ENCODE results near the gene NRG3. TPM values are rescaled to one million over a fixed set of nuclear protein-coding genes. Genes with fewer than 3 reads are reported as not detected.

Gene NRG3
- total RNA-seq, 2 experiments from 2014 or later: not detected

DNA sequence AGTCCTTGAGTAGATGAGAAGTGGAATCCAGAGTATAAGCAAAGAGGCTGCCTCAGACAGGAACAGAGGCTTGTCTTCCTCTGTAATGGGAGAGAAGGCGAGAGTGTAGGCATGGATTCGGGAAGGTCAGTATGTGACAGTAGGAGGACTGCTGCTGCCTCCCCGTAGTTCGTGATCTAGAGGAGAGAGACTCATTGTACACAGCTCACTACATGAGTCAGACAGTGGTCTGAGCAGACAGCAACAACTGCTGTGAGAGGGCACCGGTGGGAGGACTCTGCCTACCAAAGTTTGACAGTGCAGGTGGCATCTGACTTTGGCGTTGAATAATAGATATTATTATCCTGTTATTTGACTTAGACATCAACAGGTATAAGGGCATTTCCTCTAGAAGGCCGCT is 319.4 kb downstream of the NRG3 start:
- H3K4me1 ChIP-seq (ENCODE audit: insufficient read depth, low read length, poor library complexity, severe bottlenecking): no peaks in the 10 kb centered on the region
- intact Hi-C loops (cut with micrococcal nuclease; ENCODE audit: unreplicated experiment): no loop called here
- H3K9me2 ChIP-seq (ENCODE audit: insufficient read depth, low read length): no peaks in the 10 kb centered on the region
- no peak overlapping the region for H3K4me2 ChIP-seq (ENCODE audit: low read length)
- no peak for DNase-seq (ENCODE audit: low spot score)
- no peak overlapping the region for H3K4me3 ChIP-seq (ENCODE audit: low read depth, low read length, poor library complexity, severe bottlenecking)
- H3K36me3 ChIP-seq (ENCODE audit: insufficient read depth, low read length): no peaks in the 10 kb centered on the region
- H2AFZ ChIP-seq (ENCODE audit: low read length): no peak overlapping the region
- no TSS peak for BruUV-seq (replicated peaks)
- no peaks in the 10 kb centered on the region for H3K9me3 ChIP-seq (ENCODE audit: low read length)
- CTCF ChIA-PET (ENCODE audit: unreplicated experiment): no interaction called here
- no peaks in the 10 kb centered on the region for H4K20me1 ChIP-seq (ENCODE audit: insufficient read depth, low read length)
- POLR2A ChIA-PET: interaction anchor here (0.7 kb wide), 1 partner anchor 9 kb away, joined by 3 read pairs; no protein-coding TSS in a partner anchor
- no peak for TF ChIP-seq EZH2phosphoT487 (IDR thresholded peaks at IDR 0.05; ENCODE audit: borderline replicate concordance, low read depth, low read length)
- no peak for TF ChIP-seq CTCF (conservative IDR thresholded peaks at IDR 0.05; ENCODE audit: low read length)
- H3K79me2 ChIP-seq (ENCODE audit: insufficient read depth, low read depth, low read length): no peaks in the 10 kb centered on the region
- H3K27ac ChIP-seq (ENCODE audit: low read depth, low read length, poor library complexity, severe bottlenecking): no peak overlapping the region

DNA sequence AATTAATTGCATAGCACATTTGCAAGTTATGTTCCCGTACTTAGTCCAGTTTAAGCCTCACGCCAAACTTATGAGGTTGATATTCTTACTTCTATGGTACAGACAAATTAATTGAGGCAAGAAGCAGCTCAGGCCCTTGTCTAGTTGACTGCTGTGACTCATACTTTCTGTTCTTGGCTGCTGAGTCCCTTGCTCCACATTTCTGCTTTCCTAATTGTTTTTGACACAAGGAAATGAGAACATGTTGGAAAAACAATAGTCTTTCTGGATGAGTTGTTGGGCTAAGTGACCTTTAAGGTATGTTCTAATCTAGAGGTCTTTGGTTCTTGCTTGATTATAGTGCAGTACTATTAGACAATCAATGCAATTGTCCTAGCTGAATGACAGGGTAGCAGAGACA is 331.8 kb downstream of the NRG3 start:
- POLR2A ChIA-PET: no interaction called here
- DNase-seq (ENCODE audit: low spot score): no peak
- no peaks in the 10 kb centered on the region for H4K20me1 ChIP-seq (ENCODE audit: insufficient read depth, low read length)
- H3K9me3 ChIP-seq (ENCODE audit: low read length): no peaks in the 10 kb centered on the region
- H3K27ac ChIP-seq (ENCODE audit: low read depth, low read length, poor library complexity, severe bottlenecking): no peak overlapping the region
- no peaks in the 10 kb centered on the region for H3K36me3 ChIP-seq (ENCODE audit: insufficient read depth, low read length)
- CTCF ChIA-PET (ENCODE audit: unreplicated experiment): no interaction called here
- no TSS peak for BruUV-seq (replicated peaks)
- no peaks in the 10 kb centered on the region for H3K79me2 ChIP-seq (ENCODE audit: insufficient read depth, low read depth, low read length)
- no peak overlapping the region for H3K4me3 ChIP-seq (ENCODE audit: low read depth, low read length, poor library complexity, severe bottlenecking)
- no peak overlapping the region for H2AFZ ChIP-seq (ENCODE audit: low read length)
- no peaks in the 10 kb centered on the region for H3K9me2 ChIP-seq (ENCODE audit: insufficient read depth, low read length)
- intact Hi-C loops (cut with micrococcal nuclease; ENCODE audit: unreplicated experiment): no loop called here
- peaks cover 7% of the 10 kb centered on the region for H3K4me1 ChIP-seq (ENCODE audit: insufficient read depth, low read length, poor library complexity, severe bottlenecking)
- TF ChIP-seq CTCF (conservative IDR thresholded peaks at IDR 0.05; ENCODE audit: low read length) (no peak), EZH2phosphoT487 (IDR thresholded peaks at IDR 0.05; ENCODE audit: borderline replicate concordance, low read depth, low read length) (no peak)
- H3K4me2 ChIP-seq (ENCODE audit: low read length): no peak overlapping the region

GRCh38 chr10:82208726-82209125 is 333.7 kb downstream of the NRG3 start:
- Histone ChIP-seq H3K79me2 (ENCODE audit: insufficient read depth, low read depth, low read length) (no peaks in the 10 kb centered on the region), H3K9me3 (ENCODE audit: low read length) (no peaks in the 10 kb centered on the region), H2AFZ (ENCODE audit: low read length) (no peak overlapping the region), H3K36me3 (ENCODE audit: insufficient read depth, low read length) (no peaks in the 10 kb centered on the region), H3K9me2 (ENCODE audit: insufficient read depth, low read length) (no peaks in the 10 kb centered on the region), H3K4me3 (ENCODE audit: low read depth, low read length, poor library complexity, severe bottlenecking) (no peak overlapping the region), H4K20me1 (ENCODE audit: insufficient read depth, low read length) (no peaks in the 10 kb centered on the region), H3K4me1 (ENCODE audit: insufficient read depth, low read length, poor library complexity, severe bottlenecking) (peaks cover 8% of the 10 kb centered on the region), H3K27ac (ENCODE audit: low read depth, low read length, poor library complexity, severe bottlenecking) (no peak overlapping the region), H3K4me2 (ENCODE audit: low read length) (no peak overlapping the region)
- CTCF ChIA-PET (ENCODE audit: unreplicated experiment): no interaction called here
- no peak for DNase-seq (ENCODE audit: low spot score)
- POLR2A ChIA-PET: interaction anchor here (0.6 kb wide), 2 partner anchors 17 to 66 kb away, joined by 3 read pairs; no protein-coding TSS in a partner anchor
- intact Hi-C loops (cut with micrococcal nuclease; ENCODE audit: unreplicated experiment): no loop called here
- TF ChIP-seq EZH2phosphoT487 (IDR thresholded peaks at IDR 0.05; ENCODE audit: borderline replicate concordance, low read depth, low read length) (no peak), CTCF (conservative IDR thresholded peaks at IDR 0.05; ENCODE audit: low read length) (no peak)
- no TSS peak for BruUV-seq (replicated peaks)
